Dermis microvascular lymphatic vessel endothelial cell (primary cell): Measurements from ENCODE around the gene MED12L. TPM values are rescaled to one million over a fixed set of nuclear protein-coding genes. Genes with fewer than 3 reads are reported as not detected.

Experiments used
- DNase-seq, 2 donors: peaks; one replicate each; pipeline versions ENCODE4 v3.0.0 to v3.0.0-alpha.2; 2010; ENCODE audit warnings: low read depth in 2 of 2
- total RNA-seq: library from RNA; depleted of rRNA; stranded (reverse); fragments of >200 nt; gene quantifications from 2 replicates; pipeline ENCODE4 v1.2.1, GENCODE V29; 2014

The MED12L gene
- total RNA-seq, 1 donor from 2014 or later = 0.13 TPM

GRCh38 chr3:151285940-151286339 lies 200.5 kb downstream of the MED12L start:
- DNase-seq = no peak

DNA sequence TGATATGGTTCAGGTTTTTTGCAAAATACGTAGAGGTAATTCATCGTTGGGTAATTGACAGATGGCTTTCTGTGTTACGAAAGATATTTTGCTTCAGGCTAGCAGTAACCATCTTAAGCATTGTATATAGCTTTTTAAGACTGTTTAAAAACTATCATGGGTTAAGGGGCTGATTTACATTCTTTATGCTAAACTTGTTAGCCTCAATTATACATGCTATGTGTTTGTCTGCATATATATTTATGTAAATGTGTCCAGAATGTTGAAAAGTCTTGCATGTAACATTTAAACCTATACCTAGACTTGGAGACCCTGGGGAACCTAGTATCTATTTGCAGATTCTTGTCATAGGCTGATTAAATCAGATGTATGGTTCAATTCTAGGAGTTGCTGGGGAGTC lies 204.0 kb downstream of the MED12L start:
- no peak for DNase-seq

- DNase-seq = no peak
Measured at GRCh38 chr3:151290673-151291072, 205.2 kb downstream of the MED12L start.

- DNase-seq = no peak
Measured at GRCh38 chr3:151293127-151293526, 207.7 kb downstream of the MED12L start.

DNA sequence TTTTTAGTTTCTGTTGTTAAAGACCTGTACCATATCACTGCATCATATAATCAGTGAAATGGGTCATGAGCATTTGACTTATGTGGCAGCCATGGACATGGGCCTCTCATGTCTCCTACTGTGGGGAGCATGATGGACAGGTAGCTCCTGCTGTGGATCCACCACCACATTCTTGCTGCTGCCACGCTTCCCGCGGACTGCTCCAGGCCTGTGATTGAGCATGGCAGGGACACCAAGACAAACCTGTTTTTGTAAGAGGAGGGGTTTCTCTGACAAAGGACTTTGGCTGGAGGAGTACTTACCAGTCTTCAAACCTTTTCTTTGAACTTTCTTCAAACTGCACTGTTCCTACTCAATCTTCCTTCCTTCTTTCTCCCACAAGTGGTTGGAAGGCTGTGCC lies 210.8 kb downstream of the MED12L start:
- no peak for DNase-seq

DNA sequence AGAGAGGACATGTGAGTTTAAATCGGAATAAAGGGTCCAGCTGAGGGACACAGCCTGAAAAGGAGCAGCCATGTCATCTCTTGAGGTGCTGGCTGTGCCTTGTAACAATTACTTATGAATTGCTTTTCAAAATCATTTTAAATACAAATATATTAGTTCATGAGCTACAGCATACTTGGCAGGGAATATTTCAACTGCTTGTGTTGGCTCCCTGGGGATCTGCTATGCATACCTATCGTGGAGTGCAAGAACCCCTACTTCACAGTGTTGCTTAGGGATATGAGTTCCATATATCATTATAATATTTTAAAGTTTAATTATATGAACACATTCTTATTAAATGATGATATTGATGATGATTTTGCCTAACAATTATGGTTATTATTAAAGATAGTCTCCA lies 212.0 kb downstream of the MED12L start:
- no peak for DNase-seq

- DNase-seq = no peak
Measured at GRCh38 chr3:151299006-151299405, 213.5 kb downstream of the MED12L start.

- no peak for DNase-seq
Measured at GRCh38 chr3:151300539-151300938, 215.1 kb downstream of the MED12L start.

- no peak for DNase-seq
Measured at GRCh38 chr3:151301787-151302186, 216.3 kb downstream of the MED12L start.

- no peak for DNase-seq
Measured at GRCh38 chr3:151303751-151304150, 218.3 kb downstream of the MED12L start.

- DNase-seq = no peak
Measured at GRCh38 chr3:151305060-151305774, 219.8 kb downstream of the MED12L start.

GRCh38 chr3:151305775-151306151 lies 220.3 kb downstream of the MED12L start:
- DNase-seq = no peak

DNA sequence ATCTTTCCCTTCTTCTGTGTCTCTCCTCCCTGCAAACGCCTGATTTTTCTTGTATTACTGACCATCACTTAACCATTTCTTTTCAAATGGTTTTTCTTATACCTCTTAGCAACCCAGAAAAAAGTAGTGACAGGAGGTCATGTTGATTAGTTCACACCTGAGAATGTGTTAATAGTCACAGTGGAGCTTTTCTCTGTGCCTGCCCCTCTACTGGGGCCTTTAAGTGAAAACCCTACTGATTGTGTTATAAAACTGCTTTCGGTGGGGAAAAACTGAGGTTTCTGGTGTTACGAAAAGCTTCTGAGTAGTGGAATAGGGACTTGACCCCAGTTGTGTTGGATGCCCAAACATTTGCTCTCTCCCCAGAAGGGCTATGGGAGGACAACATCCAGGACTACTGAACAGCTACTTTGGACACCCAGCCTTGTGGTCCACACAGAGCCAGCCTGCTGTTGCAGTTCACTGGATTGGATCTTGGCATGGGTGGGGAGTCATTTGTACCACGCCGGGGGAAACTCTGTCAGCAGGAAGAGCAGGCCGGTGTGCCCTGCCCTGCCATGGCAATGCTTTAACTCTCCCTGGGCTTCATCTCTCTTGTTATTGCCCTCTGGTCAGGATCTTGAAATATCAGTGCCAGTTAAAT lies 220.8 kb downstream of the MED12L start:
- no peak for DNase-seq

- no peak for DNase-seq
Measured at GRCh38 chr3:151307131-151307530, 221.7 kb downstream of the MED12L start.

- DNase-seq = no peak
Measured at GRCh38 chr3:151307583-151308488, 222.4 kb downstream of the MED12L start.

- DNase-seq = no peak
Measured at GRCh38 chr3:151309566-151309965, 224.1 kb downstream of the MED12L start.

GRCh38 chr3:151312972-151313371 lies 227.5 kb downstream of the MED12L start:
- DNase-seq = no peak

DNA sequence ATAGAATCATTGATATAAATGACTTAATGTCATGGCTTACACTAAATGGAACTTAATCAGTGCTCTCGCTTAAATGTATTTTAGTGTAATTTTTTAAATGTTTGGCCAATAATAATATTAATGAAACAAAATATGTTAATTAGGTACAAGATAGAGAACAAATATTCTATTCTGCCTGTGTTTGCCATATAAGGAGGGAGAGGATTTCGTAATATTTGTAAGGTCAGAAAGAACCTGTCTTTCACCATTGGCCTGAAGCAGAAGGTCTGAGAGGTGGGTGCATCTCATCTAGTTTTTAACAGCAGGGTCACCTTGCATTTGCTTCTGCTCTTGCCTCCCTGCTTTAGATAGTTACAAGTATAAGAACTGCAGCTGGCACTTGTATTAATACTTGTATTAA lies 228.7 kb downstream of the MED12L start:
- no peak for DNase-seq

DNA sequence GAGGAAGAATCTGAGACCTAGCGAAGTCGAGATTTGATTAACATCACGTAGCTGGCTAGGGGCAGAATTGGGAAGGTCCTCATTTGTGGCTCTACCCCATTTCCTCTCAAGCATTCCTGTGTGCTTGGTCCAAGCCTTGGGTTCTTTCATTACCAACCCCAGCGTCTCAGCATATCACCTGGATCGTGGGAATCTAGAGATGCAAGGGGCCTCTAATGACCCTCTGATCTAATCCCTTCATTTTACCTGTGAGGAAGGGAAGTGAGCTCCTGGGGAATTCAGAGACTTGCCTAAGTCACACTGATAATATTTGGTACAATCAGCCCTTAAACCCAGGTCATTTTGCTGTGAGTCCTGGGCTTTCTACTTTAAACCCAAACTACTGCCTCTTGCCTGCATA lies 229.1 kb downstream of the MED12L start:
- no peak for DNase-seq

- no peak for DNase-seq
Measured at GRCh38 chr3:151315136-151315535, 229.7 kb downstream of the MED12L start.

DNA sequence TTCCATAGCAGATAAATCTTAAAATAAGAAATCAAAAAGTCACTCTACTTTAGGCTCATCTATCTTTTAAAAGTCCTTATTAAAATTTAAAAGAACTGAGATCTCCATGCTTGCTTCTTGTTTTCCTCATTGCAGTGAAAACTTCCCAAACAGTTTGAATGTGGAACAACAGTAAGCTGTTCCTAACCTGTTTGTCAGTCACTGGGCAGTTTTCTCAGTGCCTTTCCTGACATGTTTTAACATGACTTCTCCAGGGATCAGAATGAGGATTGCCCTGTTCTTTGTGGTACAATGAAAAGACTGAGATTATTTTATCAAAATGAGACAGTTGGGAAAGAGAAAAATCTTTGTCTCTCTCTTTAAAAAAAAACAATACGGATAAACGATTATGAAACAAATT lies 230.4 kb downstream of the MED12L start:
- no peak for DNase-seq

DNA sequence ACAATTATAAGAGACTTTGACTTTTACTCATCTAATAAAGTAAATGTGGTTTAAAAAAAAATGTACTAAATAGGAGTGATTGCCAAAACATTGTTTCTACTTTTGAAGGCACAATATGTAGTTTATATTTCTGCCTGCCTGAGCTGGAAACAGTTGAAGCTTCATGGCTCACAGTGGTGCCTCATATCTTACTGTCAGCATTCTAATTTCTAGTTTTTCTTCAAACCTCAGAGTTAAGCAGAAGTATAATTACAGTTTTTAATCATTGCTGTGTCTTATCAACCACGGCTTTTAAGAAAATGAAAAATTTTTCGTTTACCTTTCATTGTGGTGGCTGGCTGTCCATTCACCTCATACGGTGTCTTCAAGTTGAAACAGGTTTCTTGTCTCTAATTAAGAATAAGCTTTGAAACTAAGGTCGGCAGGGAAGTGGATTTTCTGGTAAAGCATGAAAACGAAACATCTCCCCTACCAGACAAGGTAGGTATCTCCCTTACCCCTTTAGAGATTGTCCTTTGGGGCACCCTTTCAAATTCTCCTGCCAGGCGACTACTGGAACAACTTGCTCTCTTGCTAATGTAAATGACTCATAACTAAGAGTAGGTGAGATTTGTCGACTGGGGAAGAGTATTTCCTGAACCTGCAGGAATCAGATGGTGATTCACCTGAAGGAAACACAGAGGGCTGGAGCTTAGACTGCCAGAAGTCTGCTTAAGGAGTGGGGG lies 231.0 kb downstream of the MED12L start, which contains the start of gene GPR87:
Gene GPR87 (minus strand): TSS at position 554 of the 725 bp plus-strand sequence. CDS start 16,720 bp downstream, outside the sequence.
- DNase-seq = peak in 1 of 2 donors; percentile 3
